Thyroid gland (tissue), 4 donors: ENCODE data around the gene BCO2. TPM values are rescaled to one million over a fixed set of nuclear protein-coding genes. Genes with fewer than 3 reads are reported as not detected.

Experiments
- DNase-seq, 2 donors: peaks; one replicate each; pipeline ENCODE4 v3.0.0-alpha.2; 2019
- H3K27ac ChIP-seq, 3 donors: fragments of 200-600 bp; sonication (generic); 1 replicate in 2 of 3; 2 replicates in 1 of 3; pipeline ENCODE4 v1.5.1; 2016 to 2019; ENCODE audit warnings: mild to moderate bottlenecking in 1 of 3, moderate library complexity in 1 of 3
- H3K27me3 ChIP-seq: fragments of 200-600 bp; sonication (generic); one replicate; pipeline ENCODE4 v1.5.1; 2019
- H3K36me3 ChIP-seq, 2 donors: fragments of 200-600 bp; sonication (generic); one replicate each; pipeline ENCODE4 v1.5.1; 2016 to 2019
- H3K4me1 ChIP-seq, 2 donors: fragments of 200-600 bp; sonication (generic); one replicate each; pipeline ENCODE4 v1.5.1; 2017 to 2019
- H3K4me3 ChIP-seq, 3 donors: fragments of 200-600 bp; sonication (generic); replicated peaks in 1 of 3; 1 replicate in 2 of 3; 2 replicates in 1 of 3; pipeline ENCODE4 v1.5.1; 2016; ENCODE audit warnings: mild to moderate bottlenecking in 1 of 3
- H3K9me3 ChIP-seq: fragments of 200-600 bp; sonication (generic); one replicate; pipeline ENCODE4 v1.5.1; 2017
- POLR2A ChIP-seq, 2 donors: fragments of 450-650 bp; IDR thresholded peaks; one replicate each; pipeline ENCODE4 v1.6.1; 2017; ENCODE audit warnings: antibody characterized with exemption in 2 of 2, mild to moderate bottlenecking in 2 of 2, moderate library complexity in 1 of 2
- WGBS, 2 donors: methylation state at CpG; one replicate each; pipeline ENCODE4 v1.1.5; 2017; 5-methylcytosine and 5-hydroxymethylcytosine counted together
- intact Hi-C: fragments of 100-400 bp; cut with DNase I; formaldehyde crosslinking; loops from one replicate; pipeline ENCODE4 v1.15.1; 2023
- total RNA-seq, 4 donors: library from RNA; depleted of rRNA; stranded (reverse); fragments of >200 nt; gene quantifications; one replicate each; pipeline ENCODE4 v1.2.3, GENCODE V29; 2016
- TF ChIP-seq, protein P1 (sequence below), 6 experiments: fragments of 200-600 bp in 3 of 6; fragments of 450-650 bp in 3 of 6; sonication (generic) in 3 of 6; IDR thresholded peaks; one replicate each; pipeline ENCODE4 v1.5.1; 2016 to 2019; ENCODE audit warnings: antibody characterized with exemption in 6 of 6, mild to moderate bottlenecking in 2 of 6, inconsistent platforms in 1 of 6, moderate library complexity in 1 of 6

Gene BCO2
- total RNA-seq, 4 donors from 2014 or later: 6.6 to 15.9 (median 11.1) TPM

DNA sequence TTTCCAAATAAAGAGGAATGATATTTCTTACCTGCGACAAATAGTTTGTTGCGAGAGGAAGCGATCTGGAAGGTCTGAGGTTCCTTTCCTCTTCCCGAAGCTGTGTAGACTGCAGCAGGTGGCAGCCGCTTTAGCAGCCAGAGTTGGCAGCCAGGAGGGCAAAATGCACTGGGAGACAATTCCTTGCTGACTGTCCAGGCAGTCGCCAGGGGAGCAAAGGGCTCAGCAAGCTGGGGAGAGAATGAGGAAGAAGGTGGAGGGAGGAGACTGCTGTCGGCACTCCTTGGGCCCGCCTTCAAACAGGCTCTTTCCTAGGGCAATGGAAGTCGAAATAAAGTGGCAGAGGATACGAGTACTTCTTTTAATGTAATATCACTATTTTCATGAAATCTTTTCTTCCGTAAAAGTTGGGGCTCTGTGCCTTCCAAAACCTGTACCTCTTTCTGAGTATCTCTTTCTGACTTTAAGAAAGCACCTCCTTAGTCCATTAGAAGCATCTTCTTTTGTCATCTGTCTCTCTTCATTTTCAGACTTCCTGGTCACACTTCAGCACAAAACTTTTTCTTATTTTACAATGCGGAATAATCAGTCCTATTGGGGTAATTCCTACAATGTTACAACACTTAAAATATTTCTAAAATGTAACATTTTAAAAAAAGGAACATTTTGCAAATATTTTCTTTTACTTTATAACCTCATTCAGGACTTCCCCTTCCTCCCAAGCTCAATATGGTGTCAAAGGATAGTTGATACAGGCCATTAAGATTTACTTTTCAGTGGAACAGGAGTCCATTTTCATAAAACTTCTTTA, 11.2 kb upstream of the BCO2 start, which contains the start of gene IL18:
Gene IL18, minus strand, starts transcription at position 220 of the 811 bp plus-strand sequence. CDS start 9,041 bp downstream, outside the sequence.
- WGBS, 2 donors: 65 to 66% methylated on average over 12 of the region's 12 CpGs
- Histone ChIP-seq H3K36me3 (no peaks in the 10 kb centered on the region), H3K9me3 (no peaks in the 10 kb centered on the region), H3K27me3 (no peaks in the 10 kb centered on the region), H3K4me1 (no peaks in the 10 kb centered on the region), H3K4me3 (no peak within 1 kb of the TSS), H3K27ac (peak within 1 kb of the TSS in 1 of 3 donors; percentile 15)
- DNase-seq: peak; percentile 58 to 61
- TF ChIP-seq, protein P1, sequence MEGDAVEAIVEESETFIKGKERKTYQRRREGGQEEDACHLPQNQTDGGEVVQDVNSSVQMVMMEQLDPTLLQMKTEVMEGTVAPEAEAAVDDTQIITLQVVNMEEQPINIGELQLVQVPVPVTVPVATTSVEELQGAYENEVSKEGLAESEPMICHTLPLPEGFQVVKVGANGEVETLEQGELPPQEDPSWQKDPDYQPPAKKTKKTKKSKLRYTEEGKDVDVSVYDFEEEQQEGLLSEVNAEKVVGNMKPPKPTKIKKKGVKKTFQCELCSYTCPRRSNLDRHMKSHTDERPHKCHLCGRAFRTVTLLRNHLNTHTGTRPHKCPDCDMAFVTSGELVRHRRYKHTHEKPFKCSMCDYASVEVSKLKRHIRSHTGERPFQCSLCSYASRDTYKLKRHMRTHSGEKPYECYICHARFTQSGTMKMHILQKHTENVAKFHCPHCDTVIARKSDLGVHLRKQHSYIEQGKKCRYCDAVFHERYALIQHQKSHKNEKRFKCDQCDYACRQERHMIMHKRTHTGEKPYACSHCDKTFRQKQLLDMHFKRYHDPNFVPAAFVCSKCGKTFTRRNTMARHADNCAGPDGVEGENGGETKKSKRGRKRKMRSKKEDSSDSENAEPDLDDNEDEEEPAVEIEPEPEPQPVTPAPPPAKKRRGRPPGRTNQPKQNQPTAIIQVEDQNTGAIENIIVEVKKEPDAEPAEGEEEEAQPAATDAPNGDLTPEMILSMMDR (IDR thresholded peaks at IDR 0.05): no peak
- intact Hi-C loops: no loop called here

DNA sequence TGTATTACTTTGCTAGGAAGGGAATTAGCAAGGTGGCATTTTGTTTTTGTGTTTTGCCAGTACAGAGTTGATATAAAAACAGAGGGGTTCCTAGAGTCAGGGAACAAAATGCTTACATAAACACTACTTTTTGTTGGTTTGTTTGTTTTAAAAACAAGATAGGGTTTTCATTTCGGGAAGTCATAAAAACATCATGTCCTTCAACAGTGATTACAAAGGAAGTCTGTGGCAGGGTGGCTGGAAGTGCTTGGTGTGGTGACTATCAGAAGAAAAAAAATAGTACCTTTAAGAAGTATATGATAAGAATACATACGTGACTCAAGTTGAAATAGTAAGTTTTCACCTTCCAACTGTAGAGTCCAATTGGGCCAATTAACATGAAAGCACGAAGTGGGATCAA, 10.3 kb upstream of the BCO2 start:
- H3K9me3 ChIP-seq: no peaks in the 10 kb centered on the region
- H3K27me3 ChIP-seq: no peaks in the 10 kb centered on the region
- H3K36me3 ChIP-seq: no peaks in the 10 kb centered on the region
- intact Hi-C loops: no loop called here
- no peak for TF ChIP-seq POLR2A (IDR thresholded peaks at IDR 0.05)
- H3K4me1 ChIP-seq: no peaks in the 10 kb centered on the region
- H3K27ac ChIP-seq: no peak overlapping the region
- no peak for DNase-seq
- 71 to 77% methylated on average over 3 of the region's 3 CpGs for WGBS, 2 donors
- no peak overlapping the region for H3K4me3 ChIP-seq

DNA sequence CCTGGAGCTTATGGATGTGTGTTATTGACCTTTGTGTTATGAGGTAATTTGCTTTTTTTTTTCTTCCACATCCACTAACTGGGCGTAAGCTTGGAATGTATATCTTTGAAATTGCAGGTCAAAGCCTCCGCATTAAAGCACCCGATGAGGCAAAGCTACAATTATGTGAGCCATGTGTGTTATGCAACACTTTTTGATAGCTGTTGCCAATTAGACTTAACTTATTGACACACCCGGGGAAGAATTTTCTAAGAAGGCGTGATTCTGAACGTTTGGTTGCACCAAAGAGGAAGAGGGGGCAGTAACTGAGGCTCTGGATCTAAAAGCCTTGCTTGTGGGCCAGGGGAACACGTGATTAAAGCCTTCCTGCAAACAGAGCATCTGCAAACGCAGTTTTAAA, 8.8 kb upstream of the BCO2 start:
- intact Hi-C loops: no loop called here
- H3K4me1 ChIP-seq: no peaks in the 10 kb centered on the region
- no peak for TF ChIP-seq POLR2A (IDR thresholded peaks at IDR 0.05)
- TF ChIP-seq, protein P1 (IDR thresholded peaks at IDR 0.05): no peak
- H3K4me3 ChIP-seq: no peak overlapping the region
- H3K27ac ChIP-seq: no peak overlapping the region
- H3K36me3 ChIP-seq: no peaks in the 10 kb centered on the region
- DNase-seq: no peak
- H3K27me3 ChIP-seq: no peaks in the 10 kb centered on the region
- H3K9me3 ChIP-seq: no peaks in the 10 kb centered on the region
- 76 to 80% methylated on average over 8 of the region's 8 CpGs for WGBS, 2 donors

DNA sequence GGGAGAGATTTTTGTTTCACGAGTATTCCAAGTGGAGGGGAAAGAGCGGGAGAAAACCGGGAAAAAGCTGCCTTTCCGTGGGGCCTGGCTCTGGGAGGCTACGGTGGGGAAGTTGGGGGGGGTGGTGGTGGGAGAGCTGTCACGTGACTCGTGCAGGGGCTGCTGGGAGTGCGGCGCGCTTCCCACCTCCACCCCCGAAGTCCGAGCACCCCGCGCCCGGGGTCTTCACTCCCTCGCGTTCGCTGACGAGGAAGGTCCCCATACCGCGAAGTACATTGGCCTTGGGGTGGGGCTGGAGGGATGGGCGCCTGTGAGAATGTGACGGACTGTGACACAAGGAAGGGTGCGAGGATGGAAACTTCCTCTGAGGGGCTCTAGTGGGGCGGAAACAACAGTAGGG, 8.2 kb upstream of the BCO2 start, which contains the start of gene TEX12:
Gene TEX12, plus strand, starts transcription at position 228 of the 400 bp plus-strand sequence. CDS start 1,897 bp downstream, outside the sequence.
- intact Hi-C loops: no loop called here
- no peak for TF ChIP-seq POLR2A (IDR thresholded peaks at IDR 0.05)
- TF ChIP-seq, protein P1 (IDR thresholded peaks at IDR 0.05): no peak
- WGBS, 2 donors: 75 to 79% methylated on average over 25 of the region's 25 CpGs
- H3K27me3 ChIP-seq: no peaks in the 10 kb centered on the region
- no peaks in the 10 kb centered on the region for H3K4me1 ChIP-seq
- no peak within 1 kb of the TSS for H3K27ac ChIP-seq
- no peak for DNase-seq
- H3K36me3 ChIP-seq: no peaks in the 10 kb centered on the region
- no peak within 1 kb of the TSS for H3K4me3 ChIP-seq
- no peaks in the 10 kb centered on the region for H3K9me3 ChIP-seq

DNA sequence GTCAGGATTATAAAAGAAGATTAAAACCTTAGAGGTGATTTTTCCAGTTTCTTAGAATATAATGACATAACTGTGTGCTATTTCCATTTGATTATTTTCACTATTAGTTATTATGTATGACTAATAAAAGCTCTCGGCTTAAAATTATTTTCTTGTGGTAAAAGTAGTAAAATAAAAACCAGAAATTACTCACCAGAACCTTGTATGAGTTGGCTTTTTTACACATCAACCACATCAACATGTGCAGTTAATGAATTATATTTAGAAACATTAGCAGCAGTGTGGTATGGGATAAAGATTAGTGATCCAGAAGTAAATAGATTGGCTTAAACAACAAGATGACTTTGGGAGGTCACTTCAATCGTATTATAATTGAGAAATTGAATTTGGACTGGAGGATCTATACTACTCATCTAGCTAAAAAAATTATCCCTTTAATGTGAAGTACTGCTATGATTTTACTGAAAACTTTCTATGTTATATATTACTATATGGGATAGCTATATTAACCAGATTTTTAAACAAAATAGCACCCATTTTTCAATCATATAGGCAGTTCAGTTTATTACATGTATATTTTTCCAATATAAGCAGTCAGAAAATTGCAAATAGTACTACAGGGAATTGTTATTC, 2.8 kb upstream of the BCO2 start:
- DNase-seq: no peak
- Histone ChIP-seq H3K4me3 (no peak overlapping the region), H3K27me3 (no peaks in the 10 kb centered on the region), H3K9me3 (no peaks in the 10 kb centered on the region), H3K27ac (no peak overlapping the region), H3K36me3 (no peaks in the 10 kb centered on the region), H3K4me1 (peaks cover 6 to 11% of the 10 kb centered on the region in 2 donors)
- intact Hi-C loops: no loop called here
- TF ChIP-seq POLR2A (IDR thresholded peaks at IDR 0.05): no peak
- TF ChIP-seq, protein P1 (IDR thresholded peaks at IDR 0.05): no peak
- WGBS, 2 donors: 79 to 85% methylated on average over 2 of the region's 2 CpGs
